Stimulated activated CD4-positive, alpha-beta T cell treated with anti-CD3 and anti-CD28 coated beads, TNF-alpha, amount 100 ng/mL, for 1 hour (primary cell): ENCODE data around the gene ZDHHC14.
"Not testable (repeated sequence)": the region's sequence is repeated elsewhere in the genome, so short reads cannot be mapped to it uniquely, and the experiment has no call there.

Source experiments
- DNase-seq, 3 donors: peaks; one replicate each; pipeline ENCODE4 v3.0.0-alpha.2; 2020; ENCODE audit warnings: low read depth in 3 of 3, low spot score in 1 of 3

Gene ZDHHC14

GRCh38 chr6:157682856-157683481, 302.0 kb downstream of the ZDHHC14 start:
- no peak for DNase-seq

- DNase-seq = no peak
These were observed 302.7 kb downstream of the ZDHHC14 start for GRCh38 chr6:157683707-157684106.

GRCh38 chr6:157684620-157685299, 303.8 kb downstream of the ZDHHC14 start:
- no peak for DNase-seq

GRCh38 chr6:157685596-157686280, 304.7 kb downstream of the ZDHHC14 start:
- DNase-seq = no peak

- DNase-seq = no peak
These were observed 307.4 kb downstream of the ZDHHC14 start for GRCh38 chr6:157688275-157688959.

GRCh38 chr6:157688960-157689599, 308.1 kb downstream of the ZDHHC14 start:
- no peak for DNase-seq

- DNase-seq = no peak
These were observed 308.9 kb downstream of the ZDHHC14 start for GRCh38 chr6:157689875-157690274.

GRCh38 chr6:157690441-157691210, 309.6 kb downstream of the ZDHHC14 start:
- no peak for DNase-seq

GRCh38 chr6:157691621-157692020, 310.6 kb downstream of the ZDHHC14 start:
- not testable (repeated sequence) for DNase-seq

GRCh38 chr6:157693867-157694266, 312.9 kb downstream of the ZDHHC14 start:
- no peak for DNase-seq

- DNase-seq = no peak
These were observed 314.5 kb downstream of the ZDHHC14 start for GRCh38 chr6:157695301-157696040.

- no peak for DNase-seq
These were observed 319.0 kb downstream of the ZDHHC14 start for GRCh38 chr6:157699777-157700636.

- not testable (repeated sequence) for DNase-seq
These were observed 325.4 kb downstream of the ZDHHC14 start for GRCh38 chr6:157706351-157706750.

- no peak for DNase-seq
These were observed 325.9 kb downstream of the ZDHHC14 start for GRCh38 chr6:157706883-157707282.

- DNase-seq = no peak
These were observed 326.6 kb downstream of the ZDHHC14 start for GRCh38 chr6:157707576-157707975.

- no peak for DNase-seq
These were observed 327.2 kb downstream of the ZDHHC14 start for GRCh38 chr6:157708239-157708638.

GRCh38 chr6:157708933-157709332, 327.9 kb downstream of the ZDHHC14 start:
- no peak for DNase-seq

- DNase-seq = no peak
These were observed 328.6 kb downstream of the ZDHHC14 start for GRCh38 chr6:157709555-157709954.

GRCh38 chr6:157710604-157711003, 329.6 kb downstream of the ZDHHC14 start:
- no peak for DNase-seq
